Liver (tissue), 9 donors: Measurements from ENCODE around the gene UBE2F. TPM values are rescaled to one million over a fixed set of nuclear protein-coding genes. Genes with fewer than 3 reads are reported as not detected.

Experiments used
- DNase-seq: peaks from one replicate; pipeline ENCODE4 v3.0.0-alpha.2; 2017; ENCODE audit warnings: low spot score
- H3K27ac ChIP-seq, 2 donors: one replicate each; pipeline ENCODE4 v1.7.0; 2013; ENCODE audit warnings: inconsistent platforms in 2 of 2, low read length in 2 of 2, control low read depth in 1 of 2, low read depth in 1 of 2, mild to moderate bottlenecking in 1 of 2
- H3K27me3 ChIP-seq, 4 donors: one replicate each; pipeline versions ENCODE4 v1.6.1 to v1.7.0; 2013; ENCODE audit warnings: low read length in 3 of 4, inconsistent platforms in 1 of 4, mild to moderate bottlenecking in 1 of 4, moderate library complexity in 1 of 4; ENCODE audit not compliant: control insufficient read depth in 4 of 4, insufficient read depth in 4 of 4
- H3K36me3 ChIP-seq, 4 donors: one replicate each; pipeline versions ENCODE4 v1.6.1 to v1.7.0; 2013; ENCODE audit warnings: low read length in 3 of 4, mild to moderate bottlenecking in 3 of 4, low read depth in 1 of 4, moderate library complexity in 1 of 4; ENCODE audit not compliant: control insufficient read depth in 4 of 4, insufficient read depth in 3 of 4
- H3K4me1 ChIP-seq, 4 donors: one replicate each; pipeline versions ENCODE4 v1.6.1 to v1.7.0; 2013; ENCODE audit warnings: low read length in 3 of 4, mild to moderate bottlenecking in 3 of 4, moderate library complexity in 1 of 4; ENCODE audit not compliant: control insufficient read depth in 4 of 4, insufficient read depth in 4 of 4
- H3K4me3 ChIP-seq, 3 donors: one replicate each; pipeline versions ENCODE4 v1.6.1 to v1.7.0; 2013; ENCODE audit warnings: low read length in 3 of 3, control low read depth in 1 of 3, low read depth in 1 of 3, mild to moderate bottlenecking in 1 of 3
- H3K9ac ChIP-seq, 2 donors: one replicate each; pipeline ENCODE4 v1.7.0; 2013; ENCODE audit warnings: low read length in 2 of 2, mild to moderate bottlenecking in 2 of 2, moderate library complexity in 2 of 2, control low read depth in 1 of 2, low read depth in 1 of 2
- H3K9me3 ChIP-seq, 4 donors: one replicate each; pipeline versions ENCODE4 v1.6.1 to v1.7.0; 2013; ENCODE audit warnings: low read length in 3 of 4; ENCODE audit not compliant: control insufficient read depth in 4 of 4
- ATF3 ChIP-seq: IDR thresholded peaks from 2 replicates; pipeline ENCODE4 v1.6.1; 2016; ENCODE audit warnings: antibody characterized with exemption
- CTCF ChIP-seq: fragments of 150-350 bp; IDR thresholded peaks from 2 replicates; pipeline ENCODE4 v1.5.1; 2017; ENCODE audit warnings: improper control_type of control experiment, low read depth, low read length; ENCODE audit not compliant: missing input control
- EGR1 ChIP-seq, 2 donors: IDR thresholded peaks; 2 replicates each; pipeline ENCODE4 v1.6.1; 2016 to 2018; ENCODE audit warnings: antibody characterized with exemption in 2 of 2, low read depth in 2 of 2
- FOXA1 ChIP-seq: IDR thresholded peaks from 2 replicates; pipeline ENCODE4 v1.6.1; 2016; ENCODE audit warnings: antibody characterized with exemption
- FOXA2 ChIP-seq: IDR thresholded peaks from 2 replicates; pipeline ENCODE4 v1.6.1; 2016; ENCODE audit warnings: antibody characterized with exemption
- GABPA ChIP-seq, 2 donors: IDR thresholded peaks in 1 of 2; conservative IDR thresholded peaks in 1 of 2; 2 replicates each; pipeline ENCODE4 v1.6.1; 2016; ENCODE audit warnings: antibody characterized with exemption in 2 of 2, mild to moderate bottlenecking in 1 of 2, moderate library complexity in 1 of 2
- HNF4A ChIP-seq, 2 donors: conservative IDR thresholded peaks; 2 replicates each; pipeline ENCODE4 v1.6.1; 2016; ENCODE audit warnings: antibody characterized with exemption in 2 of 2, mild to moderate bottlenecking in 2 of 2
- HNF4G ChIP-seq: IDR thresholded peaks from 2 replicates; pipeline ENCODE4 v1.6.1; 2016; ENCODE audit warnings: antibody characterized with exemption
- JUND ChIP-seq, 2 donors: IDR thresholded peaks; 2 replicates each; pipeline ENCODE4 v1.6.1; 2016; ENCODE audit warnings: antibody characterized with exemption in 2 of 2
- MAX ChIP-seq: IDR thresholded peaks from 2 replicates; pipeline ENCODE4 v1.6.1; 2016; ENCODE audit warnings: antibody characterized with exemption
- NR2F2 ChIP-seq: IDR thresholded peaks from 2 replicates; pipeline ENCODE4 v1.6.1; 2016; ENCODE audit warnings: antibody characterized with exemption
- RAD21 ChIP-seq, 2 donors: IDR thresholded peaks; 2 replicates each; pipeline ENCODE4 v1.6.1; 2016; ENCODE audit warnings: antibody characterized with exemption in 2 of 2, mild to moderate bottlenecking in 2 of 2
- REST ChIP-seq: IDR thresholded peaks from 2 replicates; pipeline ENCODE4 v1.6.1; 2016; ENCODE audit warnings: antibody characterized with exemption, mild to moderate bottlenecking
- RXRA ChIP-seq, 2 donors: IDR thresholded peaks; 2 replicates each; pipeline ENCODE4 v1.6.1; 2017 to 2018; ENCODE audit warnings: antibody characterized with exemption in 2 of 2, mild to moderate bottlenecking in 1 of 2
- SP1 ChIP-seq: IDR thresholded peaks from 2 replicates; pipeline ENCODE4 v1.6.1; 2018; ENCODE audit warnings: antibody characterized with exemption, mild to moderate bottlenecking
- TAF1 ChIP-seq: conservative IDR thresholded peaks from 2 replicates; pipeline ENCODE4 v1.6.1; 2016; ENCODE audit warnings: antibody characterized with exemption, mild to moderate bottlenecking
- YY1 ChIP-seq: IDR thresholded peaks from 2 replicates; pipeline ENCODE4 v1.6.1; 2016; ENCODE audit warnings: antibody characterized with exemption, mild to moderate bottlenecking
- ZBTB33 ChIP-seq: IDR thresholded peaks from 2 replicates; pipeline ENCODE4 v1.6.1; 2016; ENCODE audit warnings: antibody characterized with exemption
- WGBS: extraction: QIAGEN DNeasy Blood & Tissue Kit; methylation state at CpG from one replicate; pipeline ENCODE4 v1.1.7; 2013; 5-methylcytosine and 5-hydroxymethylcytosine counted together
- polyA plus RNA-seq, 2 donors: library from polyadenylated mRNA; stranded (reverse) in 1 of 2; unstranded in 1 of 2; fragments of 200-250 nt in 1 of 2; fragments of >200 nt in 1 of 2; fragmentation: Nextera tagmentation in 1 of 2; extraction: Ambion mirVana in 1 of 2; gene quantifications; one replicate each; pipeline versions ENCODE4 v1.2.1 to v1.2.3, GENCODE V29; 2013 to 2015
- total RNA-seq, 2 donors: library from RNA; depleted of rRNA; stranded (reverse); fragments of >200 nt; gene quantifications; one replicate each; pipeline ENCODE4 v1.2.3, GENCODE V29; 2014
- donor health status: healthy.
- donor health status: healthy.
- donor health status: healthy.
- donor health status: healthy.
- donor health status: healthy.

Gene UBE2F
- total and polyA plus RNA-seq, 4 donors: 30.5 to 55.3 (median 32.1) TPM

- Histone ChIP-seq H3K27ac (no peak overlapping the region), H3K4me1 (no peaks in the 10 kb centered on the region), H3K4me3 (no peak overlapping the region), H3K27me3 (no peaks in the 10 kb centered on the region), H3K9ac (no peak overlapping the region), H3K9me3 (no peaks in the 10 kb centered on the region), H3K36me3 (peaks cover 7 to 23% (median 20%) of the 10 kb centered on the region in 4 donors)
- 88% methylated on average over 2 of the region's 2 CpGs for WGBS
- DNase-seq: no peak
- TF ChIP-seq ZBTB33: no peak
- no peak for TF ChIP-seq FOXA2
- TF ChIP-seq CTCF: no peak
- no peak for TF ChIP-seq HNF4A (conservative IDR thresholded peaks at IDR 0.05)
- no peak for TF ChIP-seq YY1
- TF ChIP-seq NR2F2: no peak
- TF ChIP-seq JUND (IDR thresholded peaks at IDR 0.05): no peak
- no peak for TF ChIP-seq GABPA (IDR thresholded peaks at IDR 0.05 in 1 of 2, conservative IDR thresholded peaks at IDR 0.05 in 1 of 2)
- TF ChIP-seq EGR1 (IDR thresholded peaks at IDR 0.05; ENCODE audit: low read depth in 2 of 2): no peak
- TF ChIP-seq REST: no peak
- no peak for TF ChIP-seq MAX
- TF ChIP-seq SP1: no peak
- no peak for TF ChIP-seq RXRA (IDR thresholded peaks at IDR 0.05)
- no peak for TF ChIP-seq ATF3
- no peak for TF ChIP-seq TAF1
- TF ChIP-seq RAD21 (IDR thresholded peaks at IDR 0.05): no peak
- no peak for TF ChIP-seq HNF4G
- no peak for TF ChIP-seq FOXA1
Measured at GRCh38 chr2:238087211-238087610, 120.4 kb downstream of the UBE2F start.
